Gastrocnemius medialis (tissue), 4 donors: Measurements from ENCODE around the gene ACR. TPM values are rescaled to one million over a fixed set of nuclear protein-coding genes. Genes with fewer than 3 reads are reported as not detected.

Experiments
- ATAC-seq, 2 donors: fragments of 150-250 bp; one replicate each; pipeline ENCODE4 v1.9.1; 2016
- DNase-seq, 2 donors: peaks; one replicate each; pipeline ENCODE4 v3.0.0-alpha.2; 2019
- H3K27ac ChIP-seq, 4 donors: fragments of 200-600 bp; sonication (generic); 1 replicate in 1 of 4; 2 replicates in 3 of 4; pipeline ENCODE4 v1.5.1; 2016 to 2018; ENCODE audit warnings: mild to moderate bottlenecking in 2 of 4, moderate library complexity in 1 of 4
- H3K27me3 ChIP-seq, 3 donors: fragments of 200-600 bp; sonication (generic) in 2 of 3; 1 replicate in 1 of 3; 2 replicates in 2 of 3; pipeline versions ENCODE4 v1.5.1 to v1.6.0; 2016 to 2019; ENCODE audit warnings: mild to moderate bottlenecking in 1 of 3, moderate library complexity in 1 of 3
- H3K36me3 ChIP-seq, 2 donors: fragments of 200-600 bp; sonication (generic) in 1 of 2; one replicate each; pipeline ENCODE4 v1.5.1; 2017 to 2018
- H3K4me1 ChIP-seq, 2 donors: fragments of 200-600 bp; sonication (generic) in 1 of 2; one replicate each; pipeline ENCODE4 v1.5.1; 2016 to 2017; ENCODE audit warnings: mild to moderate bottlenecking in 2 of 2
- H3K4me3 ChIP-seq, 4 donors: fragments of 200-600 bp; sonication (generic) in 3 of 4; 1 replicate in 1 of 4; 2 replicates in 3 of 4; pipeline ENCODE4 v1.5.1; 2016 to 2019; ENCODE audit warnings: mild to moderate bottlenecking in 2 of 4
- H3K9me3 ChIP-seq, 3 donors: fragments of 200-600 bp; sonication (generic) in 2 of 3; 1 replicate in 1 of 3; 2 replicates in 2 of 3; pipeline ENCODE4 v1.5.1; 2016 to 2019
- CTCF ChIP-seq, 5 experiments: fragments of 450-650 bp in 3 of 5; fragments of 200-600 bp in 2 of 5; sonication (generic) in 2 of 5; IDR thresholded peaks in 4 of 5; conservative IDR thresholded peaks in 1 of 5; 1 replicate in 4 of 5; 2 replicates in 1 of 5; pipeline ENCODE4 v1.5.1; 2016 to 2019; ENCODE audit warnings: antibody characterized with exemption in 5 of 5, mild to moderate bottlenecking in 3 of 5, moderate library complexity in 3 of 5
- POLR2A ChIP-seq, 2 donors: fragments of 450-650 bp; IDR thresholded peaks; one replicate each; pipeline ENCODE4 v1.6.1; 2017; ENCODE audit warnings: antibody characterized with exemption in 2 of 2, mild to moderate bottlenecking in 2 of 2, moderate library complexity in 2 of 2
- in situ Hi-C, 4 donors: fragments of 200-750 bp; cut with MboI; loops; one replicate each; pipeline versions ENCODE4 v1.15.0 to v1.8.0; 2017; ENCODE audit warnings: low sequenced_read_pairs in 4 of 4
- intact Hi-C: fragments of 100-400 bp; cut with DNase I; formaldehyde crosslinking; loops from one replicate; pipeline ENCODE4 v1.15.1; 2023; ENCODE audit warnings: low total_unique reads
- total RNA-seq, 4 donors: library from RNA; depleted of rRNA; stranded (reverse); fragments of >200 nt; gene quantifications; one replicate each; pipeline versions ENCODE4 v1.1.0 to v1.2.3, GENCODE V29; 2016

The ACR gene
- total RNA-seq, 4 donors from 2014 or later, result not detected

GRCh38 chr22:50732681-50733080, 5.3 kb upstream of the ACR start:
- Histone ChIP-seq H3K4me1 (peaks cover 2 to 8% of the 10 kb centered on the region in 2 donors), H3K9me3 (no peaks in the 10 kb centered on the region), H3K36me3 (no peaks in the 10 kb centered on the region), H3K4me3 (no peak overlapping the region), H3K27me3 (peaks cover 0 to 14% (median 11%) of the 10 kb centered on the region in 3 donors), H3K27ac (no peak overlapping the region)
- in situ Hi-C loops, result no loop called here
- intact Hi-C loops, result no loop called here
- DNase-seq (no peak), ATAC-seq (no peak)
- TF ChIP-seq CTCF (IDR thresholded peaks at IDR 0.05 in 4 of 5, conservative IDR thresholded peaks at IDR 0.05 in 1 of 5), result no peak
- no peak for TF ChIP-seq POLR2A (IDR thresholded peaks at IDR 0.05)

GRCh38 chr22:50733521-50734342, 4.3 kb upstream of the ACR start:
- in situ Hi-C loops (no loop called here), intact Hi-C loops (no loop called here)
- H3K4me3 ChIP-seq, result no peak overlapping the region
- H3K36me3 ChIP-seq, result no peaks in the 10 kb centered on the region
- TF ChIP-seq CTCF (IDR thresholded peaks at IDR 0.05 in 4 of 5, conservative IDR thresholded peaks at IDR 0.05 in 1 of 5), result no peak
- TF ChIP-seq POLR2A (IDR thresholded peaks at IDR 0.05), result no peak
- no peaks in the 10 kb centered on the region for H3K9me3 ChIP-seq
- H3K4me1 ChIP-seq, result peaks cover 0 to 5% of the 10 kb centered on the region in 2 donors
- no peak overlapping the region for H3K27ac ChIP-seq
- DNase-seq (peak in 1 of 2 donors; percentile 6), ATAC-seq (peak in 1 of 2 donors; percentile 45)
- peaks cover 0 to 14% (median 11%) of the 10 kb centered on the region in 3 donors for H3K27me3 ChIP-seq

GRCh38 chr22:50734343-50734771, 3.6 kb upstream of the ACR start:
- TF ChIP-seq CTCF (IDR thresholded peaks at IDR 0.05 in 4 of 5, conservative IDR thresholded peaks at IDR 0.05 in 1 of 5), result no peak
- TF ChIP-seq POLR2A (IDR thresholded peaks at IDR 0.05), result no peak
- Histone ChIP-seq H3K4me3 (no peak overlapping the region), H3K9me3 (no peaks in the 10 kb centered on the region), H3K27me3 (peaks cover 0 to 14% (median 11%) of the 10 kb centered on the region in 3 donors), H3K27ac (no peak overlapping the region), H3K4me1 (peaks cover 0 to 5% of the 10 kb centered on the region in 2 donors), H3K36me3 (no peaks in the 10 kb centered on the region)
- intact Hi-C loops, result no loop called here
- no peak for ATAC-seq
- in situ Hi-C loops, result no loop called here
- no peak for DNase-seq

GRCh38 chr22:50734986-50735738, 2.8 kb upstream of the ACR start:
- Histone ChIP-seq H3K36me3 (no peaks in the 10 kb centered on the region), H3K27me3 (peaks cover 0 to 13% (median 11%) of the 10 kb centered on the region in 3 donors), H3K4me1 (peaks cover 3 to 5% of the 10 kb centered on the region in 2 donors), H3K27ac (no peak overlapping the region), H3K9me3 (no peaks in the 10 kb centered on the region), H3K4me3 (no peak overlapping the region)
- intact Hi-C loops, result no loop called here
- ATAC-seq (no peak), DNase-seq (peak in 1 of 2 donors; percentile 4)
- TF ChIP-seq POLR2A (IDR thresholded peaks at IDR 0.05), result no peak
- no peak for TF ChIP-seq CTCF (IDR thresholded peaks at IDR 0.05 in 4 of 5, conservative IDR thresholded peaks at IDR 0.05 in 1 of 5)
- in situ Hi-C loops, result no loop called here
